ENCODE data around the gene MTHFSD. TPM values are rescaled to one million over a fixed set of nuclear protein-coding genes. Genes with fewer than 3 reads are reported as not detected.

MTHFSD gene
- total and polyA plus RNA-seq, 2 experiments from 2014 or later, result 11.5 to 21.5 TPM

DNA sequence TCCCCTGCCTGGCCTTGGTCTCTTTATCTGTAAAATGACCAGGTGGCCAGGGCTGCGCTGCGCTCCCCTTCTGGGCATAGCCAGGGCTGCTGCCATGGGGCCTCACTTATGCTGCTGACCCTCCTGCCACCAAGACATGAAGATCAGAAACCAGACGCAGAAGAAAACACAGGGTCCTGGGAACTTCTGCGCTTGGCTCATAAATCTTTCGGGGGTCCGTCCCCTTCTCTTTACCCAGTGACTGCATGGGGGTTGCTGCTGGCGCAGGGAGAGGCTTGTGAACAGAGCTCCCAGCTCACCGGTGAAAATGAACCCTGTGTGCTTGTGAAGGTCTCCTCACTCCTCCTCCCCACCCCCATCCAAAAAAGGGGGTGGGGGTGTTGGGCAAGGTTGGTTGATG lies 17.6 kb upstream of the MTHFSD start:
- Histone ChIP-seq H3K36me3 (replicated peaks; ENCODE audit: insufficient read depth, low read depth) (no peaks in the 10 kb centered on the region), H3K9me3 (ENCODE audit: low read depth) (no peaks in the 10 kb centered on the region), H3K9me2 (replicated peaks; ENCODE audit: insufficient read depth) (no peaks in the 10 kb centered on the region), H2AFZ (no peak overlapping the region), H3K4me2 (no peak overlapping the region), H3K4me3 (no peak overlapping the region), H3K4me1 (ENCODE audit: insufficient read depth) (peaks cover 7% of the 10 kb centered on the region), H3K79me2 (no peaks in the 10 kb centered on the region), H3K27me3 (peaks cover 90% of the 10 kb centered on the region), H4K20me1 (ENCODE audit: insufficient read depth, poor library complexity, severe bottlenecking) (no peaks in the 10 kb centered on the region), H3K27ac (no peak overlapping the region)
- DNase-seq (ENCODE audit: low spot score), result no peak
- WGBS (ENCODE audit: low lambda C conversion rate, missing lambda C conversion rate), result 87% methylated on average over 8 of the region's 8 CpGs
- TF ChIP-seq EZH2phosphoT487 (IDR thresholded peaks at IDR 0.05; ENCODE audit: low read depth, severe bottlenecking, unreplicated experiment), result no peak
- no peak for TF ChIP-seq EZH2 (IDR thresholded peaks at IDR 0.05; ENCODE audit: borderline replicate concordance)
- TF ChIP-seq, protein P1, sequence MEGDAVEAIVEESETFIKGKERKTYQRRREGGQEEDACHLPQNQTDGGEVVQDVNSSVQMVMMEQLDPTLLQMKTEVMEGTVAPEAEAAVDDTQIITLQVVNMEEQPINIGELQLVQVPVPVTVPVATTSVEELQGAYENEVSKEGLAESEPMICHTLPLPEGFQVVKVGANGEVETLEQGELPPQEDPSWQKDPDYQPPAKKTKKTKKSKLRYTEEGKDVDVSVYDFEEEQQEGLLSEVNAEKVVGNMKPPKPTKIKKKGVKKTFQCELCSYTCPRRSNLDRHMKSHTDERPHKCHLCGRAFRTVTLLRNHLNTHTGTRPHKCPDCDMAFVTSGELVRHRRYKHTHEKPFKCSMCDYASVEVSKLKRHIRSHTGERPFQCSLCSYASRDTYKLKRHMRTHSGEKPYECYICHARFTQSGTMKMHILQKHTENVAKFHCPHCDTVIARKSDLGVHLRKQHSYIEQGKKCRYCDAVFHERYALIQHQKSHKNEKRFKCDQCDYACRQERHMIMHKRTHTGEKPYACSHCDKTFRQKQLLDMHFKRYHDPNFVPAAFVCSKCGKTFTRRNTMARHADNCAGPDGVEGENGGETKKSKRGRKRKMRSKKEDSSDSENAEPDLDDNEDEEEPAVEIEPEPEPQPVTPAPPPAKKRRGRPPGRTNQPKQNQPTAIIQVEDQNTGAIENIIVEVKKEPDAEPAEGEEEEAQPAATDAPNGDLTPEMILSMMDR (IDR thresholded peaks at IDR 0.05; ENCODE audit: poor library complexity), result no peak

DNA sequence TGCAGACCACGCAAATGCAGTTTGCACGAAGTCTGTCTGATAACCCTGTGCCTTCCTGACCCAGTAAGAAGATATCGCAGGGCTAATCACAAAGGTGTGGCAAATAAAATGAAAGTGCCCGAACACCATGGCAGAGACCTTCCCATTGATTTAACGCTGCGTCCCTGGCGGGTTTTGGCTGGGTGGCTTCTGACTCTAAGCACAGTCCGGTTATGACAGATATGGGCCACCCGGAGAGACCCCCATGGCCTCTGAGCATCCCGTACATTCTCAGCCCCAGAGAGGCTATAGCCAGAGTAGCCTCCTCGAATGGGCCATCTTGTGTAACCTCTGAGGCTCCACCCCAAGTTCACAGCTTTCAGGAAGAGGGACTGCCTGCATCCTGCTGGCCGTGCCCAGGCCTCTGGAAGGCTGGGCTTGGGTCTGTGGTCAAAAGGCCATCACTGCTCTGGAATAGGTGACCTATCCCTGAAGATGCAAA lies 17.0 kb upstream of the MTHFSD start:
- peaks cover 90% of the 10 kb centered on the region for H3K27me3 ChIP-seq
- WGBS (ENCODE audit: low lambda C conversion rate, missing lambda C conversion rate), result 76% methylated on average over 12 of the region's 12 CpGs
- DNase-seq (ENCODE audit: low spot score), result no peak
- no peaks in the 10 kb centered on the region for H3K9me3 ChIP-seq (ENCODE audit: low read depth)
- H3K4me3 ChIP-seq, result no peak overlapping the region
- no peak overlapping the region for H2AFZ ChIP-seq
- no peak overlapping the region for H3K4me2 ChIP-seq
- no peak overlapping the region for H3K27ac ChIP-seq
- H4K20me1 ChIP-seq (ENCODE audit: insufficient read depth, poor library complexity, severe bottlenecking), result no peaks in the 10 kb centered on the region
- no peaks in the 10 kb centered on the region for H3K9me2 ChIP-seq (replicated peaks; ENCODE audit: insufficient read depth)
- no peaks in the 10 kb centered on the region for H3K36me3 ChIP-seq (replicated peaks; ENCODE audit: insufficient read depth, low read depth)
- TF ChIP-seq EZH2 (IDR thresholded peaks at IDR 0.05; ENCODE audit: borderline replicate concordance), result no peak
- no peak for TF ChIP-seq EZH2phosphoT487 (IDR thresholded peaks at IDR 0.05; ENCODE audit: low read depth, severe bottlenecking, unreplicated experiment)
- TF ChIP-seq, protein P1 (IDR thresholded peaks at IDR 0.05; ENCODE audit: poor library complexity), result no peak
- H3K4me1 ChIP-seq (ENCODE audit: insufficient read depth), result peaks cover 7% of the 10 kb centered on the region
- no peaks in the 10 kb centered on the region for H3K79me2 ChIP-seq

DNA sequence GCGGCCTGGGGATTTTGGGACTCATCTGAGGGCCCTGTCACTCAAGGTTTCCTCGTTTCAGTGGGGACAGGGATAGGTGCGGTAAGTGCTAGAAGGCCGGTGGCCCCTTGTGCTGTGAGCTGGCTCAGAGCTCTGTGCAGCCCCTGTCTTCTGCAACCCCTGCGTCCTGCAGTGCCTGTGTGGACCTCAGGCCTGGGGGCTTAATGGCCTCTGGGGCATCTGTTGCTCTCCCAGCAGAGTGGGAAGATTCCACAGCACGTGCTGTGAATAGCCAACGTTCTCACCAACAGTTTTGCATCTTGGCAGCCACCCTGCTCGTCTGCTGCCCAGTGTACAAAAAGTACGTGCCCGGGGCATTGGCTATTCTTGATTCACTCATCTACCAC lies 16.5 kb upstream of the MTHFSD start:
- no peaks in the 10 kb centered on the region for H3K9me2 ChIP-seq (replicated peaks; ENCODE audit: insufficient read depth)
- no peaks in the 10 kb centered on the region for H3K9me3 ChIP-seq (ENCODE audit: low read depth)
- TF ChIP-seq EZH2 (IDR thresholded peaks at IDR 0.05; ENCODE audit: borderline replicate concordance) (no peak), EZH2phosphoT487 (IDR thresholded peaks at IDR 0.05; ENCODE audit: low read depth, severe bottlenecking, unreplicated experiment) (no peak)
- TF ChIP-seq, protein P1 (IDR thresholded peaks at IDR 0.05; ENCODE audit: poor library complexity), result no peak
- no peak overlapping the region for H3K4me2 ChIP-seq
- no peaks in the 10 kb centered on the region for H3K36me3 ChIP-seq (replicated peaks; ENCODE audit: insufficient read depth, low read depth)
- peaks cover 3% of the 10 kb centered on the region for H3K4me1 ChIP-seq (ENCODE audit: insufficient read depth)
- peaks cover 85% of the 10 kb centered on the region for H3K27me3 ChIP-seq
- no peaks in the 10 kb centered on the region for H4K20me1 ChIP-seq (ENCODE audit: insufficient read depth, poor library complexity, severe bottlenecking)
- H3K79me2 ChIP-seq, result no peaks in the 10 kb centered on the region
- WGBS (ENCODE audit: low lambda C conversion rate, missing lambda C conversion rate), result 66% methylated on average over 10 of the region's 10 CpGs
- no peak for DNase-seq (ENCODE audit: low spot score)
- no peak overlapping the region for H3K27ac ChIP-seq
- no peak overlapping the region for H2AFZ ChIP-seq
- no peak overlapping the region for H3K4me3 ChIP-seq
